Muscle layer of duodenum (tissue), 2 donors: Measurements from ENCODE around the gene TTC23L.
"Not testable (repeated sequence)": the region's sequence is repeated elsewhere in the genome, so short reads cannot be mapped to it uniquely, and the experiment has no call there.

Experiments
- H3K27ac ChIP-seq: one replicate; pipeline ENCODE4 v1.7.0; 2013; ENCODE audit warnings: mild to moderate bottlenecking, low read length
- H3K27me3 ChIP-seq: one replicate; pipeline ENCODE4 v1.7.0; 2013; ENCODE audit warnings: low read depth, mild to moderate bottlenecking, control low read depth, low read length
- H3K36me3 ChIP-seq, 2 donors: one replicate each; pipeline ENCODE4 v1.7.0; 2013; ENCODE audit warnings: low read length in 2 of 2, control low read depth in 1 of 2, mild to moderate bottlenecking in 1 of 2; ENCODE audit not compliant: insufficient read depth in 2 of 2, control insufficient read depth in 1 of 2
- H3K4me1 ChIP-seq, 2 donors: one replicate each; pipeline ENCODE4 v1.7.0; 2013; ENCODE audit warnings: low read length in 2 of 2, mild to moderate bottlenecking in 2 of 2, control low read depth in 1 of 2, moderate library complexity in 1 of 2; ENCODE audit not compliant: insufficient read depth in 2 of 2, control insufficient read depth in 1 of 2
- H3K4me3 ChIP-seq, 2 donors: one replicate each; pipeline ENCODE4 v1.7.0; 2013; ENCODE audit warnings: low read length in 2 of 2, low read depth in 1 of 2, mild to moderate bottlenecking in 1 of 2
- H3K9me3 ChIP-seq, 2 donors: one replicate each; pipeline ENCODE4 v1.7.0; 2013; ENCODE audit warnings: low read length in 2 of 2, control low read depth in 1 of 2, mild to moderate bottlenecking in 1 of 2; ENCODE audit not compliant: control insufficient read depth in 1 of 2
- donor health status: healthy.

Gene TTC23L

DNA sequence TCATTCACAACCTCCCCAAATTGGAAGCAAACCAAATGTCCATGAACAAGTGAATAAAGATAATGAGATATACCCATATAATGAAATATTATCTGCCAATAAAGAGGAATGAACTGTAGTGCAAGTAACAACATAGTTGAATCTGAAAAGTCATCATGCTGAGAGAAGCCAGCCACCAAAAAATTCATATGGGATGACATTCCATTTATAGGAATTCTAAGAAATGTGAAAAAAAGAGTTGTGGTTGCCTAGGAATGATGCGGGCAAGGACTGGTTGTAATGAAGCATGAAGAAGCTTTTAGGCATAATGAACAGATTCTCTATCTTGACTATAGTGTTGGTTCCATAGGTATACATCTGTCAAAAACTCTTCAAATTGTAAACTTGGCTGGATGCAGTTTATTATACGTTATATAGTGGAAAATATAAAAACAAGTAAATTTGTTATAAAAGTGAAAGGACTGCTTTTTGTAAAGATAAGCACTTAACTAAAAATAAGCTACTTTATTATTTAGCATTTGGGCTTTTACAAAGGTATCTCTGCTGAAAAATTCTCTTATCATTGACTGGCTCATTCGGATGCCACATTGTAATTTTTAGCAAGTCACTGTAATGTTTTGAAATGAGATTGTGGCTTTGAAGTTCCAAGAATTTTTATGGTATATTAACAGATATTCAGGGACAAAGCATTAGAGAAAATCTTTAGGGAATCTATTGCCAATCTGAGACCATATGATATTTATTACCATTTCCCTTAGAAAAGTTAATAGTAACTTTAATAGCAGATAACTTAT, 21.2 kb upstream of the TTC23L start:
- no peak overlapping the region for H3K27ac ChIP-seq
- H3K36me3 ChIP-seq: peaks cover under 1% of the 10 kb centered on the region in 2 donors

DNA sequence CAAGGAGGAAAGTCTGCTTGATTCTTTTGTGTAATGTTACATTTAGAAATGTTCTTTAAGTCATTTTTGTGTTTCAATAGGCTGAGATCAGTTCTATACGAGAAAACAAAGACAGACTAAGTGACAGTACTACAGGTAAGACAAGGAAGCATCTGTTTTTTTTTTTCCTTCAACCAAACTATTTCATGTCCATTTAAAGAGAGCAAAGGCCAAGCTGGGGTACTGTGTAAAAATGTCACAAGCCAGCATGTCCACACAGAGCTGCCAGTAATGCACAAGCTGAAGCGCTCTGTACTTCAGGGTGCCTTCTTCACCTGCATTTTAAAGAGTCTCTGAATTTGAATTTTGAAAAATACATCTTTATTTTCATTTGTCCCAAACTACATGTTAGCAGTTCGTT, 20.2 kb upstream of the TTC23L start:
- no peak overlapping the region for H3K4me3 ChIP-seq

More for the DNA sequence above, 21.2 kb upstream of the TTC23L start:
- H3K4me3 ChIP-seq: no peak overlapping the region
- H3K9me3 ChIP-seq: no peaks in the 10 kb centered on the region
- H3K27me3 ChIP-seq: no peaks in the 10 kb centered on the region
- no peaks in the 10 kb centered on the region for H3K4me1 ChIP-seq

DNA sequence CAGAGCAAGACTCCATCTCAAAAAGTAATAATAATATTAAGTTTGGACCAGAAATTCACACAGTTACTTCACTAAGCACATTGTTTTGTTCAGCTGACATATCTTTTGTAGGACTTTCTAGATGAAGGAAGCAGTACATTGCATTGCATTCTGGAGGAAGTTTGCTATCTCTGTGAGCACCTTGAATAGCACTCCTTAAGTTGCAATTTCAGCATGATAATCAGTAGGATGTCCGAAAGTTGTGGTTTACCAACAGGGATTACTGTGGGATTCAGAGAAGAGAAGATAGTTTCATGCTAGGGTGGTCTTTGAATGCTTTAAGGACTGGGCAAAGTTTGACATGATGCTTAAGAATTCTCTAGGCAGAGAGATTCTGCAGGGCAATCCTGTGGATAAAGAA, 18.4 kb upstream of the TTC23L start:
- H3K9me3 ChIP-seq: no peaks in the 10 kb centered on the region
- H3K27ac ChIP-seq: no peak overlapping the region
- peaks cover 6 to 16% of the 10 kb centered on the region in 2 donors for H3K36me3 ChIP-seq

More for the DNA sequence above, 20.2 kb upstream of the TTC23L start:
- Histone ChIP-seq H3K36me3 (peaks cover 6 to 9% of the 10 kb centered on the region in 2 donors), H3K4me1 (no peaks in the 10 kb centered on the region), H3K27ac (no peak overlapping the region), H3K9me3 (no peaks in the 10 kb centered on the region), H3K27me3 (no peaks in the 10 kb centered on the region)

DNA sequence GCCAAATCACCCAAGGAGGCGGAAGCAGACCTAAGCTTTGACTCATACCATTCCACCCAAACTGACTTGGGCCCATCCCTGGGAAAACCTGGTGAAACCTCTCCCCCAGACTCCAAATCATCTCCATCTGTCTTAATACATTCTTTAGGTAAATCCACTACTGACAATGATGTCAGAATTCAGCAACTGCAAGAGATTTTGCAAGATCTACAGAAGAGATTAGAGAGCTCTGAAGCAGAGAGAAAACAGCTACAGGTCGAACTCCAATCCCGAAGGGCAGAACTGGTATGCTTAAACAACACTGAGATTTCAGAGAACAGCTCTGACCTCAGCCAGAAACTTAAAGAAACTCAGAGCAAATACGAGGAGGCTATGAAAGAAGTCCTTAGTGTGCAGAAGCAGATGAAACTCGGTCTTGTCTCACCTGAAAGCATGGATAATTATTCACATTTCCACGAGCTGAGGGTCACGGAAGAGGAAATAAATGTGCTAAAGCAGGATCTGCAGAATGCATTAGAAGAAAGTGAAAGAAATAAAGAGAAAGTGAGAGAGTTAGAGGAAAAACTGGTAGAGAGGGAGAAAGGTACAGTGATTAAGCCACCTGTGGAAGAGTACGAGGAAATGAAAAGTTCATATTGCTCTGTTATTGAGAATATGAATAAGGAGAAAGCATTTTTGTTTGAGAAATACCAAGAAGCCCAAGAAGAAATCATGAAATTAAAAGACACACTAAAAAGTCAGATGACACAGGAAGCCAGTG, 15.8 kb upstream of the TTC23L start:
- H3K9me3 ChIP-seq: no peaks in the 10 kb centered on the region
- no peak overlapping the region for H3K27ac ChIP-seq
- peaks cover 6 to 33% of the 10 kb centered on the region in 2 donors for H3K36me3 ChIP-seq
- H3K4me1 ChIP-seq: no peaks in the 10 kb centered on the region
- no peaks in the 10 kb centered on the region for H3K27me3 ChIP-seq
- no peak overlapping the region for H3K4me3 ChIP-seq

More for the DNA sequence above, 18.4 kb upstream of the TTC23L start:
- Histone ChIP-seq H3K4me1 (no peaks in the 10 kb centered on the region), H3K4me3 (no peak overlapping the region), H3K27me3 (no peaks in the 10 kb centered on the region)

DNA sequence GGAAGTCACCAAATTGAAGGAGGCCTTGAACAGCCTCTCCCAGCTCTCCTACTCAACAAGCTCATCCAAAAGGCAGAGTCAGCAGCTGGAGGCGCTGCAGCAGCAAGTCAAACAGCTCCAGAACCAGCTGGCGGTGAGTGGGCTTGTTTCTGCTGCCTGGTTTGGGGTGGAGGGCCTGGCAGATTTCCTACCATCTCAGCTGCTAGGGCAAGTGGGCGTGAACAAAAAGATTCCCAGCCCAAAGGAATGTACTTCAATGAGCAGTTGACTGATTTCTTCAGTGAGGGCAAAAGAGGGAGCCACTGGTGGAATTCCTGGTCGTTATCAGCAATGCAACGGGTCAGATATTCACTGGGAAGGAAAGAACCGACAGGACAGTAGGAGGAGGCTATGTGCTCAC, 12.6 kb upstream of the TTC23L start:
- Histone ChIP-seq H3K9me3 (no peaks in the 10 kb centered on the region), H3K27ac (no peak overlapping the region), H3K36me3 (peaks cover 6 to 52% of the 10 kb centered on the region in 2 donors), H3K4me3 (no peak overlapping the region), H3K4me1 (no peaks in the 10 kb centered on the region), H3K27me3 (no peaks in the 10 kb centered on the region)

DNA sequence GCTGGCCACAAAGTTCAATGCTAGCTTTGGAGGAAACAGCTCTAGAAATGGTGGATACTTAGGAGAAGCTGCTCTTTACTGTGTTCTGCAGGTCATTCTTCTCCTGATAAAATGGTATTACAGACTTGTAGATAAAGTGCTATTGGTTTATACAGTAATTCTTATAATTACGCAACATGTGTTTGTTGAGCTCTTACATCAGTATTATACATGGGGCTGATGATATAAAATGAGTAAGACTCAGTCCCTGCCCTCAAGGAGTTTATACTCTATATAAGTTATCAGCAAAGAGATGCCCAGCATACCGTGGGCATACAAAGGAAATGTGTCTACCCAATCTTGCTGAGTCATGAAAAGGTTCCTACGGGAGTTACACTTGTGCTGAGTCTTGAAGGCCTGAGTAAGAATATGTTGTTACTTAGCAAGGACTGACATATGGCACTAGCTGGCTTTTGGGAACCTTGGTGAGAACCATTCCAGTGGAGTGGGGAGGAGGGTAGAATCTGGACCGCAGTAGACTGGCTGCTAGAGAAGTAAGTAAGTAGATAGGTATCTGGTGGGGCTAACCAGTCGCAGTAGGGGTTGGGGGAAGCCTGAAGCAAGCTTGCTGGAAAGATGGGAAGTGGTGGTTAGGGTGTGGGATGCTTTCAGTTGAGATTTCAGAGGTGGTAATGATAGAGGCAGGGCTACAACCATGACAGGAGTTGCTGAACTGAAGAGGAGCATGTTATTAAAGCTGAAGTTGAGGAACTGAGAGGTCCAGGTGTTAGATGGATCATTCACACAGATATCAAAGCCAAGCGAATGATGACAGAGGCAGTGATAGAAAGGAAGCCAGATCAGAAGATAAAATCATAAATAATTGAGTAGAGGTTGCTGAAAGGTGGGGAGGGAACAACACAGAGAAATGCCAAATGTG, 11.1 kb upstream of the TTC23L start:
- peaks cover 5 to 51% of the 10 kb centered on the region in 2 donors for H3K36me3 ChIP-seq

DNA sequence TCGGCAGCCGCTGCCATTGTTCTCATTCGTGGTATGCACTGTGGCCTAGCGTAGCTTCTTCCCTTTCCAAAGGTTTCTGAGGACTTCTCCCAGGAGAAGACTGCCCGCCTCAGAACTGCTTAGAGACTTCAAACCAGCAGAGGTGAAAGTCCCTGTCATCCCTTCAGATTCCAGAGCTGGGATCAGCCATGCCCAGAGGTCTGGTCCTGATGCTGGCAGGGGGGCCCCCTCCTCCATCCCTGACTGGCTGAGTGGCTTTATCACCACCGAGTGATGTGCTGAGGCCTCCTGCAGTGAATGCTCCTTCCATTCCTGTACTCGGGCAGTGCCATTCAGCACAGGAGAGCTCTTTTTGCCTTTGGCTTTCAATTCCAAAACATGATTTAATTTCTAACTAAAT, 8.1 kb upstream of the TTC23L start:
- not testable (repeated sequence) for H3K27me3 ChIP-seq, H3K9me3 ChIP-seq, H3K27ac ChIP-seq, H3K4me3 ChIP-seq, H3K4me1 ChIP-seq
- peaks cover 0 to 36% of the 10 kb centered on the region in 2 donors for H3K36me3 ChIP-seq

More for the DNA sequence above, 11.1 kb upstream of the TTC23L start:
- Histone ChIP-seq H3K27ac (no peak overlapping the region), H3K4me3 (no peak overlapping the region), H3K27me3 (no peaks in the 10 kb centered on the region), H3K4me1 (no peaks in the 10 kb centered on the region), H3K9me3 (no peaks in the 10 kb centered on the region)

DNA sequence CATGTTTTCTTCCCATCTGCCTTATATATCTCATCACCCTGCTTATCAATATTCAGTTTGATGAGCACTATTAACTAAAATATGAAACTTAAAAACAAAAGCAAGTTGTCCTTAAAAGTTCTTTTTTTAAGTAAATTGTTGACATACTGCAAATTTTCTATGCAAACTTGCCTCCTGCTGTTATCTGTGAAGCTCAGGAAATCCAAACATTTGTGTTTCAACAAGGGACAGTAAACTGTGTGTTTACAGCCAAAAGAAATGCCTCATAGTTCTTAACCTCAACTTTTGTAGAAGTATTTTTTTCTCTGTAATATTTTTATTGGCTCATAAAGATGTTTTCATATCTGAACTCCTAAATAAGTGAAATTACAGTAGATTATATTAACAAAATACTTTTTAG, 7.7 kb upstream of the TTC23L start:
- H3K27ac ChIP-seq: no peak overlapping the region
- no peak overlapping the region for H3K4me3 ChIP-seq
- no peaks in the 10 kb centered on the region for H3K4me1 ChIP-seq
- no peaks in the 10 kb centered on the region for H3K27me3 ChIP-seq
- H3K9me3 ChIP-seq: no peaks in the 10 kb centered on the region
- peaks cover 0 to 34% of the 10 kb centered on the region in 2 donors for H3K36me3 ChIP-seq

DNA sequence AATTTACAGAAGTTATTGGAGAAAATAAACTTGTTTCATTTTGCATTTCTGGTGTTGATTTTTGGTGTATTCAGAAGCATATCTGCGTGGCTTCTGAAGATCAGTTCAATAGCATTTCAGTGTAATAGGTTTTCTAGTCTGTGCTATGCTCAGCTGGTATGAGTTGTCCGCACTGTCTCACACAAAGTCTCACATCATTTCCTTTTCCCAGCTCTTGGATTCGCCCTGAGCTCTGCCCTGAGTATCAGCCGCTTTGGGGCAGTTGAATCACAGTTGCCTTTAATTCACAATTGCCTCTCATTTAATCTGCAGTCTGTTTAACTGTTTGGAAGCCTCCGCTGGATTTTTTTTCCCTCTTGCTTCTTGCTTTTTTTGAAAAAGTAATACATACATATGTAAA, 6.4 kb upstream of the TTC23L start:
- H3K27ac ChIP-seq: no peak overlapping the region
- H3K4me1 ChIP-seq: no peaks in the 10 kb centered on the region
- H3K9me3 ChIP-seq: no peaks in the 10 kb centered on the region

DNA sequence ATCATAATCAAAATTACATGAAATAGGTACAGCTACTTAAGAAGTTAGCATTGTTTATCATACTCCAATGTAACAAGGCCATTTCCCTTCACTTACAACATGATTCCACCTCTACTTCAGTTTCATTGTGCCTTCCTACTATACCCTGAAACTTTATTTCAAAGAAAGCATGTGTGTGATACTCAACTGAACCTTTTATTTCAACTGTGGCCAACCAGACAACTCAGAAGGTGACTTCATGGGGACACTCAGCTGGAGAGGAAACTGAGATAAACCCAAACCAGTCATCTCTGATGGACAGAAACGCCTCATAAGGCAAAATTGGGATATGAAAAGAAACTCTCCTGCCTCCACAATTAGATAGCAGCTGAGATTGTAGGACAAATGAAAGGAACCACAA, 5.9 kb upstream of the TTC23L start:
- H3K27ac ChIP-seq: no peak overlapping the region
- H3K4me1 ChIP-seq: no peaks in the 10 kb centered on the region
- no peak overlapping the region for H3K4me3 ChIP-seq
- no peaks in the 10 kb centered on the region for H3K9me3 ChIP-seq
- H3K36me3 ChIP-seq: peaks cover 0 to 19% of the 10 kb centered on the region in 2 donors
- H3K27me3 ChIP-seq: no peaks in the 10 kb centered on the region

More for the DNA sequence above, 6.4 kb upstream of the TTC23L start:
- peaks cover 0 to 21% of the 10 kb centered on the region in 2 donors for H3K36me3 ChIP-seq
- no peaks in the 10 kb centered on the region for H3K27me3 ChIP-seq
- H3K4me3 ChIP-seq: no peak overlapping the region
